Measurements from ENCODE around the gene ZNF335.
"Not testable (repeated sequence)": the region's sequence is repeated elsewhere in the genome, so short reads cannot be mapped to it uniquely, and the experiment has no call there.

Gene ZNF335

DNA sequence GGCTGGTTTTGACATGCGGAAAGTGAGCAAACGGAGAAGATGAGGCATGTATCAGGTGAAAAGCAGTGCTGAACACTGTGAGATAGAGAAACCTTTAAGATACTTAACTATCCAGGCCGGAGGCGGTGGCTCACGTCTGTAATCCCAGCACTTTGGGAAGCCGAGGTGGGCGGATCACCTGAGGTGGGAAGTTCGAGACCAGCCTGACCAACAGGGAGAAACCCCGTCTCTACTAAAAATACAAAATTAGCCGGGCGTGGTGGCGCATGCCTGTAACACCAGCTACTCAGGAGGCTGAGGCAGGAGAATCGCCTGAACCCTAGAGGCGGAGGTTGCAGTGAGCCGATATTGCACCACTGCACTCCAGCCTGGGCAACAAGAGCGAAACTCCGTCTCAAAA, 40.3 kb downstream of the ZNF335 start:
- DNase-seq: not testable (repeated sequence)

DNA sequence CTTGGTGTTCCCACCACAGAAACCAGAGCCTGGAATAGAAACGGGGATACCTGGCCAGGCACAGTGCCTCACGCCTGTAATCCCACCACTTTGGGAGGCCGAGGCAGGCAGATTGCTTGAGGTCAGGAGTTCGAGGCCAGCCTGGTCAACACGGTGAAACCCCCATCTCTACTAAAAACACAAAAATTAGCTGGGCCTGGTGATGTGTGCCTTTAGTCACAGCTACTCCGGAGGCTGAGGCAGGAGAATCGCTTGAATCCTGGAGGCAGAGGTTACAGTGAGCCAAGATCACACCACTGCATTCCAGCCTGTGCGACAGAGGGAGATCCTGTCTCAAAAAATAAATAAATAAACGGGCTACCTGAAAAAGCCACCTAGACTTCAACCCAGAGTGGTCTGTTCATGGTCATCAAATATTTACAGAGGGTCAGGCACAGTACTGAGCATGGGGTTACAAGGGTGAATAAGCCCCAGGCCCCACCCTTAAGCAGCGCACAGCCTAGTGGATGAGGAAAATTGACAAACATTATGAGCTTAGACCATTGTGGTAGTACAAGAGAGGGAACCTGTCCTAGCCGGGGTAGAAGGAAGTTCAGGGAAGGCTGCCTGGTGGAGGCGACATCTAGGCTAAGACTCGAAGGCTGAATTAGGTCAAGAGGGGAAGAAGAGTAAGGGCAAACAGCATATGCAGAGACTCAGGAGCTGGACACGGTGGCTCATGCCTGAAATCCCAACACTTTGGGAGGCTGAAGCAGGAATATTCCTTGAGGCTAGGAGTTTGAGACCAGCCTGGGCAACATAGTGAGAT, 44.7 kb downstream of the ZNF335 start:
- DNase-seq: no peak

DNA sequence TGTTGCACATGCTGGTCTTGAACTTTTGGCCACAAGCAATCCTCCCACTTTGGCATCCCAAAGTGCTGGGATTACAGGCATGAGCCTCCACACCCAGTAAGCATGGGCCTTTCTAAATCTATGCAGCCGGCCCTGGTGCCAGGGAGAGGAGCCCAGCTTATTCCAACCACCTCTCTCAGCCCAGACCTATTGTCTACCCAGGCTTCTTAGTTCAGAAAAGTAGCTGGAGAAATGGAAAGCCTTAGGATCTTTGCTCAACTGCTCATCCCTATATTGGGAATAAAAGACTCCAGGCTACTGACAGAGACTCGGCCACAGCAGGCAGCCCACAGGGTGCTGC, 45.3 kb downstream of the ZNF335 start:
- no peak for DNase-seq

DNA sequence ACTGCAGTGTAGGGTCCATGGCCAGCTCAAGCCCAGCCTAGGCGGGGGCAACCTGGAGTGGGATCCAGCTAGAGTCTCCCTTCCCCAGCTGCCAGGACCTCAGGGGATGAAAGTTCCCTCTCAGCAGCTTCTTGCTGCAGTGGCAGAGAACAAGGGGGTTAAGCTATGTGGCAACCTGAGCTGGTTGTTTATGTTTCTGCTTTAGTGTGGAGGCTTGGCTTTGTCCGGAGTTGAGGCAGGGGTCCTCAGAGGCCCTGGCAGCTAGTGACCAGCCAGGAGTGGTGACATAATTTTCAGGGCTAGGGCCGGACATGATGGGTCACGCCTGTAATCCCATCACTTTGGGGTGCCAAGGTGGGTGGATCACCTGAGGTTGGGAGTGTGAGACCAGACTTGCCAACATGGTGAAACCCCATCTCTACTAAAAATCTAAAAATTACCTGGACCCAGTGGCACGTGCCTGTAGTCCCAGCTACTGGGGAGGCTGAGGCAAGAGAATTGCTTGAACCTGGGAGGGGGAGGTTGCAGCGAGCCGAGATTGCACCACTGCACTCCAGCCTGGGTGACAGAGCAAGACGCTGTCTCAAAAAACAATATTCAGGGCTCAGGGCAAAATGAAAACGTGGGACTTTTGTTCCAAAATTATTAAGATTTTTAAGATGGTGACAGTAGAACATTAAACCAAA, 46.0 kb downstream of the ZNF335 start:
- DNase-seq: no peak

DNA sequence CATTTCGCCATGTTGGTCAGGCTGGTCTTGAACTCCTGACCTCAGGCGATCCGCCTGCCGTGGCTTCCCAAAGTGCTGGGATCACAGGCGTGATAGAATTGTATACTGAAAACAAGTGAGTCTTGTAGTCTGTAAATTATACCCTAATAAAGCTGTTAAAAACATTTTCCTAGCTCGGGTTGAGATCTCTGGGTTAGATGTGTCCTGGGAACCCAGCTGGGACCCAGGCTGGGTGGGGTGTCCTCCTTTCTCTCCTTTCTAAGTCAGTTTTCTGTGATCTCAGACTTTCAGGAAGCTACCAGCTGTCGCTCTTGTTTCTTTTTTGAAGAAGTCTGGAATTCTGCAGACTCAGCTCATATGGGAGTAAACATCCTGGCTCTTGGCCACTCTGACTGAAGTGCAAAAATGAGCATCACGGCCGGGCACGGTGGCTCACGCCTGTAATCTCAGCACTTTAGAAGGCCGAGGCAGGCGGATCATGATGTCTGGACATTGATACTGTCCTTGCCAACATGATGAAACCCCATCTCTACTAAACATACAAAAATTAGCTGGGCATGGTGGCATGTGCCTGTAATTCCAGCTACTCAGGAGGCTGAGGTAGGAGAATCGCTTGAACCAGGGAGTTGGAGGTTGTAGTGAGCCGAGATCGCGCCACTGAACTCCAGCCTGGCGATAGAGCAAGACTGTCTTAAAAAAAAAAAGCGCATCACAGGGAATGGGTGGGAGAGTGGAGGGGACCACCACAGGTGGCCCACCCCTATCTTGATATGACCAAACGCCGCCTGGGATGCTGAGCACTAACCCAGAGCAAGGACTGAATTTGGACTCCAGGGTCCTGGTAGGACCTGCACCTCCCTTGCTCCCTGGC, 47.4 kb downstream of the ZNF335 start:
- DNase-seq: no peak

DNA sequence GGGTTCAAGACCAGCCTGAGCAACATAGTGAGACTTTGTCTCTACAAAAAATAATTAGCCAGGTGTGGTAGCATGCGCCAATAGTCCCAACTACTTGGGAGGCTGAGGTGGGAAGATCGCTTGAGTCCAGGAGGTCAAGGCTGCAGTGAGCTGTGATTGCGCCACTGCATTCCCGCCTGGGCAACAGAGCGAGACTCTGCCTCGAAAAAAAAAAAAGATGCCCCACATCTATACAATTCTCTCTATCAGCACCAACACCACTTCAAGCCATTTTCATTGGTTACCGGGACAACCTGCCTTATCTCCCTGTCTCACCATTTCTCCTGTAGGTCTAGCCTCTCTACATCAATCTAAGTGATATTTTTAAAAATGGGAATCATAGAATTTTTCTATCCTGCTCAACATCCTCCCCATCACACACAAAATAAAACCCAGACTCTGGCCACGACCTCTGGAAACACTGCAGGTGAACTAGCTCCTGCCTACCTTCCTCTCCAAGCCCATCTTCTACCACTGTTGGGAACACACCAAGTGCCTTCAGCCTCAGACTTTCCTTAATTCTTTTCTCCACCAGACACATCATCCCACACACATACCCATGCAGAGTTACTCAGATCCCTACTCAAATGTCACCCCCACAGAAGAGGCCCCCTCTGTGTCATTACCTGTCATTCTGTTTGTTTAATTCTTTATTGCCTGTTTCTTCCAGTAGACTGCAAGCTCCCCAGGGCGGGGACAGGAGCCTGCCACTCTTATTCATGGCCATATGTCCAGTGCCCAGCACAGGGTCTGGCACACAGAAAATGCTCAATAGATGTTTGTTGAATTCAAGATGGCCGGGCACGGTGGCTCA, 50.4 kb downstream of the ZNF335 start:
- DNase-seq: no peak

DNA sequence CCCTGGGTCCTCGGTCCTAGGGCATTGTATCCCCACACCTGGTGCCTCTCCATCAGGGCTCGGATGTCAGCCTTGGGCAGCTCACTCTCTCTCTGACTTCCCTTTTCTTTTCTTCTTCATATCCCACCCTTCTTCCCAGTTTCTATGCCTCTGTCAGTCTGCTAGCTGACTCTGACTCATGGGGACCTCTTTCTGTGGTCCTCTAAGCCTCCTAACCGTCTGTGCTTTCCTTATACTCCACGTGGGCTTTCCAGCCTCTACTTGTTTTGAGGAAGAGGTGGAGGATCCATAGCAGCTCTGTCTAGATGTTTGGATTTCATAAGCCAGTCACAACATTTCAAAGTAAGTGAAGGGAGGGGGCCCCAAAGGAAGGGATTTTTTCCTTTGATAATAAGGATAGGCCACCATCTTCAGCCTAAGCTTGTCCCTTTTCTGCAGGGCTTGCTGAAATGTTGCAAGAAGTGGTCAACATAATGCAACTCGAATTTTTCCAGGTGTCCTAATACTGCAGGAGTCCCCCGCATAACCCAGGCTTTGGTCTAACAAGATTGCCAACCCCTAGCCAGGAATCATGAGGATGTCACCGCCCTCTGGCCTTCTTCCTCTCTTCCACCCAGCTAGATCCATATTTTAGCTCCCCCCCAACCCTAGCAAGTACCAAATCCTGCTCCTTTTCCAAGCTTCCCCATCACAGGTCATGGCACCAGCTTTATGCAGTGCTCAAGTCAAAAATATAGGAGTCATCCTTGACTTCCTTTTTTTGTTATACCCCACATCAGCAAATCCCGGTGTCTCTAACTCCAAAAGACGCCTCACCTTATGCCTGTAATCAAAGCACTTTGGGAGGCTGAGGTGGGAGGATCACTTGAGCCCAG, 51.3 kb downstream of the ZNF335 start:
- no peak for DNase-seq

DNA sequence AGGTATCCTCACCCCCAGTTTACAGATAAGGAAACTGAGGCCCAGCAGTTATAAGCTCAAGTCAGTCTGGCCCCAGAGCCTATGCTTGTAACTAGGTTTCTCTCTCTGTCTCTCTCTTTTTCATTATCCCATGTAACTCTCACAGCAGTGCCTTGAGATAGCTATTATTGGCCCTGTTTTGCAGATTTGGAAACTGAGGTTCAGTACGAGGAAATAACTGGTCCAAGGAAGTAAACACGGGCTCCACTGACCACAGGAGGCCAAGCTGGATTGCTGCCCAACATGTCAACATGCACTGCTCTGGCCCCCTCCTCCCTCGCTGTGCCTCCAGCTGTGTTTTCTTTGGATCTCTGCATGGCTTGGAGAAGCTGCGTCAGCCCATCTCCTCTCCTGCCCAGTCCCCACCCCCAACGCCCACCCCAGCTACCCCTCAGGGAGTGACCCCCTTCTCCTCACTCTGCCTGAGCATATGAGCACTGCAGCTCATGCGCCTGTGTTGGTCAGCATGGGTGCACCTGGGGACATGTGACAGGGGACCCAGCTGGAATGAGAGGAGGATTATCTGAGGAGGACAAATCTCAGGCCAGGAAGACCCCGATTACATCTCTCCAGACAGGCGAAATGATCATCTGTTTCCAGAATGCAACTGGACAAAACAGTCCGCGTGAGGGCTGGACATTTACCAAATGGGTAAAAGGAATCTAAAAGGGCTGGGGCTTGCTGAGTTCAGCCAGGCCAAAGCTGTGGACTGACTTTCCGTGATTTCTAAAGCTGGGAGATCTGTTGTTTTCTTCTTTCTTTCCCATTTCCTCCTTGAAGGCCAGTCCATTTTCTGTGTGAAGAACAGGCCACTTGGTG, 52.2 kb downstream of the ZNF335 start:
- peak; percentile 55 for DNase-seq

DNA sequence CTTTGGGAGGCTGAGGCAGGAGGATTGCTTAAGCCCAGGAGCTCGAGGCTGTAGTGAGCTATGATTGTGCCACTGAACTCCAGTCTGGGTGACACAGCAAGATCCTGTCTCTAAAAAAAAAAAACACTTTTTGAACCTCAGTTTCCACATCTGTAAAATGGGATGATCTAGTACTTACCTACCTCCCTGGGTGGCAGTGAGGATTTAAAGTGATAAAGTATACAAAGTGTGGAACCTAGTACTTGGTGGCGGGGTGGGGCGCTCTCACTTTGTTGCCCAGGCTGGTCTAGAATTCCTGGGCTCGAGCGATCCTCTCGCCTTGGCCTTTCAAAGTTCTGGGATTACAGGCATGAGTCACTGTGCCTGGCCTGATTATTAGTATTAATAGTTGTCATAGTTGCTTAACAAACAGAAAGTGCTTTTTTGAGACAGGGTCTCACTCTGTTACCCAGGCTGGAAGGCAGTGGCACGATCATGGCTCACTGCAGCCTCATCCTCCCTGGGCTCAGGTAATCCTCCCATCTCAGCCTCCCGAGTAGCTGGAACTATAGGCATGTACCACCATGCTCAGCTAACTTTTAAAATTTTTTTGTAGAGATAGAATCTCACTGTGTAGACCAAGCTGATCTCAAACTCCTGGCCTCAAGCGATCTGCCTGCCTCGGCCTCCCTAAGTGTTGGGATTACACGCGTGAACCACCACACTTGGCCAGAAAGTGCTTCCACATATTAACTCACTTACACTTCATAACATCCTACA, 53.0 kb downstream of the ZNF335 start:
- DNase-seq: no peak

DNA sequence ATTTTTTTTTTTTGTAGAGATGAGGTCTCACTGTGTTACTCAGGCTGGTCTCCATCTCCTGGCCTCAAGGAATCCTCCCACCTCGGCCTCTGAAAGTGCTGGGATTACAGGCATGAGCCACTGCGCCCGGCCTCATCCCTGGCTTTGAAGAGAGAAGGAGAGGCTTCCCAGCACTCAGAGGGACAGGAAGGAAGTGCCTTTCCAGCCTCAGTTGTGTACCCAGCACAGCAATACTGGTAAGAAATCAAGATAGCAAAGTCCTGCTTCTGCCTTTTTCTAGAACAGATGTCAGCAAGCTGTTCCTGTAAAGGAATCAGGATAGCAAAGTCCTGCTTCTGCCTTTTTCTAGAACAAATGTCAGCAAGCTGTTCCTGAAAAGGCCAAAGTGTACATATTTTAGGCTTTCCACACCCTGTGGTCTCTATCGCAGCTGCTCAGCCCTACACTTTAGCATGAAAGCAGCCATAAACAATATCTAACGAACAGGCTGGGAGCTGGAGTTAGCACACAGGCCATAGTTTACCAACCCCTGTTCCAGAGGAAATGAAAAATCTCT, 53.7 kb downstream of the ZNF335 start:
- no peak for DNase-seq

DNA sequence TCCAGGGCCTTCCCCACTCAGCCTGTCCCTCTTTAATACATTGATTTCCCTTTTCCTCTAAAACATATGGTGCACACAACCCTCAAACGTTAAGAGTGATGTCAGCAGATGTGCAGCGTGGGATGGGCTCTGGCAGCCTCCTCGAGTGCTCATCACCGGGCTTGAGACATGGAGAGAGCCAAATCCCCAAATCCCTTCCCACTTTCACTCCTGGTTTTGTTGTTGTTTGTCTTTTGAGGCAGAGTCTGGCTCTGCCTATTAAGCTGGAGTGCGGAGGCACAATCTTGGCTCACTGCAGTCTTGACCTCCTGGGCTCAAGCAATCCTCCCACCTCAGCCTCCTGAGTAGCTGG, 54.2 kb downstream of the ZNF335 start:
- no peak for DNase-seq

DNA sequence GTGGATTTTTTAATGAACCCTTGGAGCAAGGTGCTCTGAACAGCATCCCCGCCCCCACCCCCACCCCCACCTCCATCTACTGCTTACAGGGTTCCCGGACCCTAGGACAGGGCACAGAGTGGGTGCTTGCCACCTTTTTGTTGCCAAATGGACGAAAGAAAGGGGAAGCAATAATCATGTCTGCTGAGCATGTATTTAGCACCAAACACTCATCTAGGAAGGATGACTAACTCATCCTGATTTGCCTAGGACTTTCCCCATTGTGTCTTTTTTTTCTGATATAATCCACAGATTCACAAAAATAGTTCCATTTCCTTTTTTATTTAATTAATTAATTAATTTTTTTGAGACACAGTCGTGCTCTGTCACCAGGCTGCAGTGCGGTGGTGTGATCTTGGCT, 58.9 kb downstream of the ZNF335 start:
- no peak for DNase-seq

DNA sequence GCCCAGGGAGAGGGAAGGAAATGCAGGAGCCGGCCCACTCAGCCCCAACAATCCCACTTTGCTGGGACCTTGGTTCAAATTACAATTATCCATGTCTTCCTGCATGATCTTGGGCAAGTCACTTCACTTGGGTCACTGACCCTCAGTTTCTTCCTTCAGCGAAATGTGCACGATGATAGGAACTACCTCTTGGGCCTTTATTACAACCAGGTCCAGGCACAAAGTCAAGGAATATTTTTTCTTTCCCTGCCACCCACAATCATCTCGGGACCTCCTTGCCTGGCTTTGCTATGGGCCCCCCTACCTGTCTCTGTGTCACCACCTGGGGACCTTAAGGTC, 59.7 kb downstream of the ZNF335 start:
- DNase-seq: no peak

DNA sequence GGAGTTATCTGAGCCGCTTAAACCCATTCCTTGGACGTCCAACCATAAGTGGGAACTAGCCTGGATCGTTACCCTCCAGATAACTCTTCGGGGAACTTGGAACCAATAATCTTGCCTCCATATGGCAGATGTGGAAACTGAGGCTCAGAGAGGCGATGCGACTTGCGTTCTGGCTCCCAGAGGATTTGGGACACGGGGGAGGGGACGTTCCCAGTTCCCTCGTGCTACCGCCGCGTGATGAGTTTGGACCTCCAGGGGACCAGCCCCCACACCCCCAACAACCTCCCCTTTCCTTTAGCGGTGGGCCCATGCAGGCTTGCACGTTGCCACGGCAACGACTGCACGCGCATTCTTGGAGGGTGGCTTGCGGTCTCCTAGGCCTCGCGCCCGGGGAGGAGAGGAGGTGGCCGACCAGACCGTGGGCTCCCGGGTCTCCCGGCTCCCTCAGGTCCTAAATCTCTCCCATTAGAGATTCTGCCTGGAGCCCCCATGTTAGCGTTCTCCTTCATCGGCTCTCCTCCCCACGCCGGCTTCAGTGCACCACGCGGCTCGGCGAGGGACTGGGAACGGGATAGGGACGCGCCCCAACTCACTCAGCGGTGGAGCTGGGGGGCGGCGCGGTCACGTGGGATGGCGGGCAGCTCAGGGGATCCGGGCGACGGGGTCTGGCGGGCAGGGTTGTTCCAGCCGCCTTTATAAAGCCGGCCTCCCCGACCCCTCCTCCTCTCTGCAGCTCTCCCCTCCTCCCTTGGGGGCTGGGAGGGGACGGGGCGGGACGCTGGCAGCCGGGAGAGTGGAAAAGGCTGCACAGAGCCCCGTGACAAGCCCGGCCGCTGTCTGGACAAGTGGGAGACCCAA, 60.3 kb downstream of the ZNF335 start, which contains the start of gene PLTP:
TSS of gene PLTP (minus strand) at position 670 of the 858 bp plus-strand sequence. CDS start 703 bp downstream, outside the sequence.
- DNase-seq: peak; percentile 37

DNA sequence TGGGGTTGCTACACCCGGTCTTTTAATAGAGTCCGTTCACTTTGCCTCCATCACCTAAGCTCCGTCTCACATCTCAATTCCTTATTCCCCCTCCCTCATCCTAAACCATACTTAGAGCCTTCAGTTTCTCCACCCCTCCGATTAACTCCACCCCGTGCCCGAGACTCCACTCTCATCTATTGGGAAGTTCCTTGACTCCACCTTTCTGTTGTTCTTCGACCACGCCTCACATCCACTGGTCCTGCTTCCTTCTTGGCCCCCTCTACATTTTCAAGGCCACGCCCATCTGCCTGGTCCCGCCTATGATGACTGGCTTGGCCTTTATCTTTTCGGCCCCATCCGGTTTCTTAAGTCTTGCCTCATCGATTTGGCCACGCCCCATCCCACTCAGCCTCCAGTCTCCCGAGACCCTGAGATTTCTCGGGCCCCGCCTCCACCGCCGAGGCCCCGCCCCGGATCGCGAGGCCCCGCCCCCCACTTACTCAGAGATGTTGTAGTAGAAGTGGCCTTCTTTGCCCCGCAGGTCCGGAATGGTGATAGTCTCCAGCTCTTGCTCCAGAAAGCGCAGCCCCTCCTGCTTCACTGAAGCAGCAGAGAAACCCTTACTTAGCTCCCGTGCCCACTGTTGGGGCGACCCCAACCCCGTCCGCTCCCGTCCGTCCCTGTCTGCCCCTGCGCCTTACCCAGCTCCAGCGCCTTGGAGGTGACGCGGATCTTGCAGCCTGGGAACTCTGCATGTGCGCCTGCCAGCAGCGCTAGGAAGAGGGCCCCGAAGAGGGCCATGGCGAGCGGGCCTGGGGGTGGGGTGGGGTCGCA, 61.1 kb downstream of the ZNF335 start:
- DNase-seq: no peak

DNA sequence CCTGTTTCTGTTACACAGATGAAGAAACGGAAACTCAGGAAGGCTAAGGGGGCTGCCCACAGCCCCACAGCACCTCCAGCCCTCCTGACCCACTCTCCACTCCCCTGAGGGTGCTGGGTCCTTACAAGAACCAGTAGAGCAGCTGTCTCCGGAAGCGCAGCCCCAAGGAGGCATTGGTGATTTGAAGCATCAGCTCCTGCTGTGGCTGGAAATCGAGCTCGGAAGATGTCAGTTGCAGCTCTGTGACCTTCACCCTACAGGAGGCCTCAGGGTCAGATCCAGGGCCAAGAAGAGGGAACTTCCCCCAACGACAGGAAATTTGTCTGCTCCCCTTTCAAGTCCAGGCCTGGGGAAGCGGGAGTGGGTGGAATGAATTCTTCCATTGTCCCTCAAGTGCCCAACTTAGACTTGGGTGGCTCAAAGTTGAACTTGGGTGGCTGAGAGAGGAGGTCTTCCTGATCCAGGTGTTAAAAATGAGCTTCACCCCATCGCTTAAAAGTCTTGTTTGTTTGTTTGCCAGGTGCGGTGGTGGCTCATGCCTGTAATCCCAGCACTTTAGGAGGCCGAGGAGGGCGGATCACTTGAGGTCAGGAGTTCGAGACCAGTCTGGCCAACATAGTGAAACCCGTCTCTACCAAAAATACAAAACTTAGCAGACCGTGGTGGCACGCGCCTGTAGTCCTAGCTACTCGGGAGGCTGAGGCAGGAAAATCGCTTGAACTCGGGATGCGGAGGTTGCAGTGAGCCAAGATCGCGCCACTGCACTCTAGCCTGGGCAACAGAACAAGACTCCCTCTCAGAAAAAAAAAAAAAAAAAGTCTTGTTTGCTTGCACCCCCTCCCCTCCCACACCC, 62.0 kb downstream of the ZNF335 start:
- no peak for DNase-seq

DNA sequence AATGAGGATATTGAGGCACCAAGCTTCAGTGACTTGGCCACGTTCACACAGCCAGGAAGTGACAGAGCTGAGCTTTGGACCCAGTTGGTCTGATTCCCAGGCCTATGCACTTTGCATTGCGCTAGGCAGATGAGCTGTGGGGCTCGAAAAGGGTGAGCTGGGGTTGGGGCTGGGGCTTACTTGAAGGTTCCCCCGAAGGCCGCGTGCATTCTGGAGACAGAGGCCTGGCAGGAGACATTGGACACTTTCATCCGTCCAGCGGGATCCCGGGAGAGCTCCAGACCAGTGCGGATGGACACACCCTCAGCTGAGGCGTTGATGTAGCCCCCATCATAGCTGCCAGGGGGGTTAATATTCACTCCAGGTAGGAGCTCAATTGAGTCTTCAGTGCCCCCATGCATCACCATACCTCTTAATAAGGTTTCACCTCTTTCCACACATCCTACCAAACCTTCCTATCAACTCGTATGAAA, 62.6 kb downstream of the ZNF335 start:
- no peak for DNase-seq

All from COR-L47 (cell line).